Peyer's patch (tissue), 4 donors: ENCODE results near the gene ANKMY2.

Experiments used
- CTCF ChIP-seq, 6 experiments: fragments of 450-650 bp in 4 of 6; fragments of 200-600 bp in 2 of 6; sonication (generic) in 1 of 6; IDR thresholded peaks; one replicate each; pipeline ENCODE4 v1.5.1; 2017 to 2019; ENCODE audit warnings: antibody characterized with exemption in 6 of 6, mild to moderate bottlenecking in 3 of 6, moderate library complexity in 1 of 6
- POLR2A ChIP-seq, 2 donors: fragments of 450-650 bp; IDR thresholded peaks; one replicate each; pipeline ENCODE4 v1.5.1; 2017; ENCODE audit warnings: antibody characterized with exemption in 2 of 2, mild to moderate bottlenecking in 2 of 2, moderate library complexity in 2 of 2

GRCh38 chr7:16634271-16634738 lies 11.2 kb downstream of the ANKMY2 start:
- TF ChIP-seq CTCF (IDR thresholded peaks at IDR 0.05) (no peak), POLR2A (IDR thresholded peaks at IDR 0.05) (no peak)
